ENCODE results near the gene NFATC2IP.

GRCh38 chr16:29009838-29010166 lies 59.1 kb downstream of the NFATC2IP start:
- TF ChIP-seq POLR2AphosphoS5 (IDR thresholded peaks at IDR 0.05; ENCODE audit: borderline replicate concordance, low read depth, low read length) (no peak), EZH2 (IDR thresholded peaks at IDR 0.05) (no peak)
